ENCODE results near the gene HOXB9. TPM values are rescaled to one million over a fixed set of nuclear protein-coding genes. Genes with fewer than 3 reads are reported as not detected.

Gene HOXB9
- polyA plus RNA-seq, 3 donors = not detected

DNA sequence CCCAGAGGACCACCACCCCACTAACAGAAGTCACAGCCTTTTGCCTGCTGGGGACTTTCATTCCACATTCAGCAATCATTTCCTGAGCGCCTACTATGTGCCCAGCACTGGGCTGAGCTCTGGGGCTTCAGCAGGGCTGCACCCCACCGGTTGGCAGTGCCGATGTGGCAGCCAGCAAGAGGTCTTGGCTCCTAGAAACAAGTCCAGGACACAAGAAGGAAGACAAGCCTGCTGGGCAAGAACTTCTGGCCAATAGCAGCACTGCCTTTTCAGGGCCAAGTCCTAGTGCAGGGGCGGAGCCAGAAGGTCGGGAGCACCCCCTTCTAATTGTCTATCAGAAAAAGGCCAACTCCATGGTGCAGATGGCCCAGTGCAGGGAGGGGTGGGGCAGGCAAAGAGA lies 13.0 kb upstream of the HOXB9 start:
- Histone ChIP-seq H3K36me3 (replicated peaks in 1 of 2; ENCODE audit: control insufficient read depth in 1 of 2, insufficient read depth in 2 of 2, low read length in 2 of 2) (no peaks in the 10 kb centered on the region), H3K9ac (ENCODE audit: insufficient read depth, low read length, poor library complexity, severe bottlenecking) (no peak overlapping the region), H4K20me1 (ENCODE audit: insufficient read depth, low read length) (no peaks in the 10 kb centered on the region), H3K27ac (ENCODE audit: low read depth in 1 of 2, low read length in 2 of 2) (no peak overlapping the region), H2AFZ (ENCODE audit: insufficient read depth, low read depth, low read length, poor library complexity, severe bottlenecking) (no peak overlapping the region), H3K9me3 (replicated peaks in 1 of 2; ENCODE audit: control insufficient read depth in 1 of 2, insufficient read depth in 1 of 2, low read length in 2 of 2) (peaks cover 0 to 29% of the 10 kb centered on the region in 2 donors), H3K4me2 (replicated peaks; ENCODE audit: extremely low read depth, low read length, poor library complexity, severe bottlenecking) (no peak overlapping the region), H3K4me3 (replicated peaks in 1 of 3; ENCODE audit: low read depth in 2 of 3, low read length in 3 of 3) (no peak overlapping the region), H3K79me2 (ENCODE audit: insufficient read depth, low read length) (no peaks in the 10 kb centered on the region), H3K27me3 (ENCODE audit: control insufficient read depth in 2 of 2, insufficient read depth in 2 of 2, low read length in 2 of 2) (peaks cover 92 to 100% of the 10 kb centered on the region in 2 donors), H3K4me1 (ENCODE audit: control insufficient read depth in 1 of 2, insufficient read depth in 2 of 2, low read length in 2 of 2) (no peaks in the 10 kb centered on the region)
- Mint-ChIP-seq H3K4me3 (no peak overlapping the region), H3K27ac (no peak overlapping the region), H3K4me1 (peaks cover 8% of the 10 kb centered on the region), H3K27me3 (ENCODE audit: low read depth in 3 of 3) (peaks cover 93 to 99% (median 98%) of the 10 kb centered on the region in 3 donors), H3K9me3 (peaks cover 0 to 34% (median 11%) of the 10 kb centered on the region in 7 donors), H3K36me3 (peaks cover 0 to 3% of the 10 kb centered on the region in 2 donors)
- intact Hi-C loops (cut with micrococcal nuclease) = no loop called here
- DNase-seq = no peak
- TF ChIP-seq, protein P1, sequence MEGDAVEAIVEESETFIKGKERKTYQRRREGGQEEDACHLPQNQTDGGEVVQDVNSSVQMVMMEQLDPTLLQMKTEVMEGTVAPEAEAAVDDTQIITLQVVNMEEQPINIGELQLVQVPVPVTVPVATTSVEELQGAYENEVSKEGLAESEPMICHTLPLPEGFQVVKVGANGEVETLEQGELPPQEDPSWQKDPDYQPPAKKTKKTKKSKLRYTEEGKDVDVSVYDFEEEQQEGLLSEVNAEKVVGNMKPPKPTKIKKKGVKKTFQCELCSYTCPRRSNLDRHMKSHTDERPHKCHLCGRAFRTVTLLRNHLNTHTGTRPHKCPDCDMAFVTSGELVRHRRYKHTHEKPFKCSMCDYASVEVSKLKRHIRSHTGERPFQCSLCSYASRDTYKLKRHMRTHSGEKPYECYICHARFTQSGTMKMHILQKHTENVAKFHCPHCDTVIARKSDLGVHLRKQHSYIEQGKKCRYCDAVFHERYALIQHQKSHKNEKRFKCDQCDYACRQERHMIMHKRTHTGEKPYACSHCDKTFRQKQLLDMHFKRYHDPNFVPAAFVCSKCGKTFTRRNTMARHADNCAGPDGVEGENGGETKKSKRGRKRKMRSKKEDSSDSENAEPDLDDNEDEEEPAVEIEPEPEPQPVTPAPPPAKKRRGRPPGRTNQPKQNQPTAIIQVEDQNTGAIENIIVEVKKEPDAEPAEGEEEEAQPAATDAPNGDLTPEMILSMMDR (IDR thresholded peaks at IDR 0.05) = no peak
- 90% methylated on average over 3 of the region's 5 CpGs for WGBS (ENCODE audit: insufficient coverage)

DNA sequence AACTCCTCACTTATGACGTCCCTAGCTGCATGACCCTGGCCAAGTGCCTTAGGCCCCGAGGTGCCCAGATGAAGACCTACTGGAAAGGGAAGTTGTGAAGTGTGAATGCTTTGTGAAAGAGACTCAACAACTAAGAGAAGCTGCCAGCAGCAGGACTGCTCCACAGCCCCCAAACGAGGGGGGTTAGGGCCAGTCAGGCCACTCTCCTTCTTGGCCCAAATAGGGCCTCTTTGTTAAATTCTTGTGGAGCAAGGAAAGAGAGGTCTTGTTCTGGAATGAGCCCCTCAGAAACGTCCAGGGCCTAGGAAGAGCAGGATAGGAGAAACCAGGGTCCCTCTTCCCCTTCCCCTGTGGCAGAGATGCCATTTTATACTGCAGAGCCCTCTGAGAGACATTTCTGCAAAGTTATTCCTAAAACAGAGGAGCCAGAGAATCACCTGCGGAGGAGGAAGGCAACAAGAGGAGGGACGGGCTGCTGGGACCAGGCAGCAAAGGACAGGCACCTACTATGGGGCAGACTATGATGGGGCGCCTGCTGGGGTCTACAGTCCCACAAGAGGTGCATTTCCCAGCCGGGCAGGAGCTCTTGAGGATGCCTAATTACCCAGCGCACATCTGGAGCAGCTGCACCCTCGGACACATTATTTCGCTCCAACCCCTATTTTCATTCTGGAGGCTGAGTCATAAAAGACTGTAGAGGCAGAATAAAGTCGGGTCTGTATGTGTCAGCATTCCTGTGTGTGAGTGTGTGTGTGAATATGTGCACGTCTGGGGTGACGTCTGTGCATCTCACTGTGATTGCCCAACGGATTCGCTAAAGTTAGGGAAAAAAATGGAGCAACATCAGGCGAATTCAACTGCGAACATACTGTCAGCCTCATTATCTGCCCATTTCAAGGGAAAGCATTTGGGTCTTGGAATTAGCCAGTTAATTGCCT lies 11.4 kb upstream of the HOXB9 start:
- Mint-ChIP-seq H3K4me3 (peak overlapping the region in 1 of 2 donors; percentile 61), H3K27ac (no peak overlapping the region), H3K4me1 (peaks cover 8% of the 10 kb centered on the region), H3K36me3 (peaks cover 0 to 6% of the 10 kb centered on the region in 2 donors), H3K9me3 (peaks cover 0 to 32% (median 13%) of the 10 kb centered on the region in 7 donors), H3K27me3 (ENCODE audit: low read depth in 3 of 3) (peaks cover 92 to 99% (median 96%) of the 10 kb centered on the region in 3 donors)
- Histone ChIP-seq H3K4me3 (replicated peaks in 1 of 3; ENCODE audit: low read depth in 2 of 3, low read length in 3 of 3) (no peak overlapping the region), H4K20me1 (ENCODE audit: insufficient read depth, low read length) (no peaks in the 10 kb centered on the region), H2AFZ (ENCODE audit: insufficient read depth, low read depth, low read length, poor library complexity, severe bottlenecking) (no peak overlapping the region), H3K4me1 (ENCODE audit: control insufficient read depth in 1 of 2, insufficient read depth in 2 of 2, low read length in 2 of 2) (no peaks in the 10 kb centered on the region), H3K4me2 (replicated peaks; ENCODE audit: extremely low read depth, low read length, poor library complexity, severe bottlenecking) (no peak overlapping the region), H3K36me3 (replicated peaks in 1 of 2; ENCODE audit: control insufficient read depth in 1 of 2, insufficient read depth in 2 of 2, low read length in 2 of 2) (no peaks in the 10 kb centered on the region), H3K27me3 (ENCODE audit: control insufficient read depth in 2 of 2, insufficient read depth in 2 of 2, low read length in 2 of 2) (peaks cover 84 to 100% of the 10 kb centered on the region in 2 donors), H3K9ac (ENCODE audit: insufficient read depth, low read length, poor library complexity, severe bottlenecking) (no peak overlapping the region), H3K9me3 (replicated peaks in 1 of 2; ENCODE audit: control insufficient read depth in 1 of 2, insufficient read depth in 1 of 2, low read length in 2 of 2) (peaks cover 0 to 21% of the 10 kb centered on the region in 2 donors), H3K27ac (ENCODE audit: low read depth in 1 of 2, low read length in 2 of 2) (no peak overlapping the region), H3K79me2 (ENCODE audit: insufficient read depth, low read length) (no peaks in the 10 kb centered on the region)
- intact Hi-C loops (cut with micrococcal nuclease) = no loop called here
- TF ChIP-seq, protein P1 (IDR thresholded peaks at IDR 0.05) = no peak
- WGBS (ENCODE audit: insufficient coverage) = 85% methylated on average over 9 of the region's 18 CpGs
- no peak for DNase-seq
